Measurements from ENCODE around the gene RPS3A.

DNA sequence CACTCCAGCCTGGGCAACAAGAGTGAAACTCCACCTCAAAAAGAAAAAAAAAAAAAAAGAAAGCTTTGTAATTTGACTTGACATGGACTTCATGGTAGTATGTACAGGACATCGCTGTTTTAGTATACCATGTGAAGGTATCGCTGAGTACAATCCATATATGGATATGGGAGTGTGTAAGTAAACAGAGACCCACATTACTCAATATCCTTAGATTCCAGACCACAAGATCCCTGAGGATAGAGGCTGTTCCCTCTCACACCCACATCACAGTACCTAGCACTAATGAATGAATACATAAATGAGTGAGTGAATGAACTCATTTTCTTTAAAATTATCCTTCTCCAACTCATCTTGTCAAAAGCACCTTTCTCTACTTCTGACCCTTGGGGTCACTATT, 8.4 kb upstream of the RPS3A start:
- TF ChIP-seq POLR2A (IDR thresholded peaks at IDR 0.05): no peak
- TF ChIP-seq, protein P1, sequence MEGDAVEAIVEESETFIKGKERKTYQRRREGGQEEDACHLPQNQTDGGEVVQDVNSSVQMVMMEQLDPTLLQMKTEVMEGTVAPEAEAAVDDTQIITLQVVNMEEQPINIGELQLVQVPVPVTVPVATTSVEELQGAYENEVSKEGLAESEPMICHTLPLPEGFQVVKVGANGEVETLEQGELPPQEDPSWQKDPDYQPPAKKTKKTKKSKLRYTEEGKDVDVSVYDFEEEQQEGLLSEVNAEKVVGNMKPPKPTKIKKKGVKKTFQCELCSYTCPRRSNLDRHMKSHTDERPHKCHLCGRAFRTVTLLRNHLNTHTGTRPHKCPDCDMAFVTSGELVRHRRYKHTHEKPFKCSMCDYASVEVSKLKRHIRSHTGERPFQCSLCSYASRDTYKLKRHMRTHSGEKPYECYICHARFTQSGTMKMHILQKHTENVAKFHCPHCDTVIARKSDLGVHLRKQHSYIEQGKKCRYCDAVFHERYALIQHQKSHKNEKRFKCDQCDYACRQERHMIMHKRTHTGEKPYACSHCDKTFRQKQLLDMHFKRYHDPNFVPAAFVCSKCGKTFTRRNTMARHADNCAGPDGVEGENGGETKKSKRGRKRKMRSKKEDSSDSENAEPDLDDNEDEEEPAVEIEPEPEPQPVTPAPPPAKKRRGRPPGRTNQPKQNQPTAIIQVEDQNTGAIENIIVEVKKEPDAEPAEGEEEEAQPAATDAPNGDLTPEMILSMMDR (IDR thresholded peaks at IDR 0.05): no peak
- no peak for TF ChIP-seq POLR2AphosphoS5 (IDR thresholded peaks at IDR 0.05)
- no peak for TF ChIP-seq EP300 (IDR thresholded peaks at IDR 0.05)
